M059J (cell line): ENCODE measurements around the gene ACLY. TPM values are rescaled to one million over a fixed set of nuclear protein-coding genes. Genes with fewer than 3 reads are reported as not detected.
"Not testable (repeated sequence)": the region's sequence is repeated elsewhere in the genome, so short reads cannot be mapped to it uniquely, and the experiment has no call there.

ENCODE experiments used
- DNase-seq: peaks from one replicate; pipeline ENCODE4 v3.0.0-alpha.2; 2012; ENCODE audit warnings: low read depth
- total RNA-seq: library from RNA; depleted of rRNA; stranded (reverse); fragments of >200 nt; shearing (Covaris generic); gene quantifications from 2 replicates; pipeline ENCODE4 v1.2.3, GENCODE V29; 2014

The ACLY gene
- total RNA-seq, 1 experiment from 2014 or later: 151 TPM

DNA sequence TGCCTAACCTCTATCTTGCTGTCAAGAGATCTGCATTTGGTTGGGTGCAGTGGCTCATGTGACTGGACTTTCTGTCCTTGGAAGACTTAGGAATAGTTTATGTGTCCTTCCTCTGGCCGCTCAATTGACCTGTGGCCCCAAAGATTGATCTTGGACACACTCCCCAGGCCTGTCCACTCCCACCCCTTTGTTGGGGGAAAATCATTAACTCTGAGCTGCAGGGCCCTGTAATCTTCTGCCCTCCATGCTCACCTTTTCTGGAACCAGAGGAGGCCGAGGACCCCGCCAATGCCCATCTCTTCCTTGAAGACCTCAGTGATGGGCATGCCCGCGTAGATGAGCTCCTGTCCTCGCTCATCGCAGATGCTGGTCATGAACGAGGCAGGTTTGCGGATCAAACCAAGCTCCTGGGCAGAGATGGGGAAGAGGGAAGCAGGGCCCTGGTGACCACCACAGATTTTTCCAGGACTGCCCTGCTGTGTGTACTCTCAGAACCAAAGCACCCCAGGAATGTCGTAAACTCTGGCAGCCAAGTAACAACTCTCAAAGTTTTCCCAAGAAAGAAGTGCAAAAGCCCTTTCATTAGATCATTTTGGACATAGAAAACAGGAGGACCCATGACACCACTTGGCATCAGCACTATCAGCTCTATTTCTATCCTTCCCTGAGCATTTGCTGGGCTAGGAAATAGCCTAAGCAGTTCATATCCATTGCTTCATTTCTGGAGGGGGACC is 45.0 kb downstream of the ACLY start:
- no peak for DNase-seq

DNA sequence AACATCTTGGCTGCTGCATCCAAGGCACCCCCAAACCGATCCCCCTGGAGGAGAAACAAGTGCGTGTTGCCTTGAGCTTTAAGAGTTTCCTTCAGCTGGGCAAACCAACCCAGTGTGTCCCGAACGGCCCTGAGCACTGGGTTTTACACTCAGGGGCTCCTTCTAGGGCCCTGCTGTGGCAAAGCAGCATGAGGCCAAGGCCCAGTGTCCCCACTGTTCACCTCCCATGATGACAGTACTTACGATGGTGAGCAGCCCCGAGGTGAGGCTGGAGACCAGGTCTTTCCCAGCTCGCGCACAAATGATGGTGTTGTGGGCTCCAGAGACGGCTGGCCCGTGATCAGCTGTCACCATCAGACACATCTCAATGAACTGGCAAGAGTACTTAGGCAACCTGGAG is 47.0 kb downstream of the ACLY start:
- no peak for DNase-seq

DNA sequence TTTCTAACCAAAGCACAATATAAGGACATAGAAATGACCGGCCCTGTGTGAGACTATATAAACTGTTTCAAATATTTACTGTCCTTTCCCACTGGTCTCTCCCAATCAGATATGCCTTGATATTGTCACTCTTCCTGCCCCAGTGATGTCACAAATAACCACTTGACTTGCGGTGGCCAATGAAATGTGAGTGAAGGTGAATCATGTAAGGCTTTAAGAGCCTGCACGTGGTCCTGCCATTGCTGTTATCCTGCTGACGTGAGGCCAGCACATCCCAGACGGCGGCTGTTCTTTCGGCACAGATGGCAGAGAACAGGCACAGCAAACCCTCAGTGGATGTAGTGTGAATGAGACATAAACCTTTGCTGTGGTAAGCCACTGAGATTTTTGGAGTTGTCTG is 48.1 kb downstream of the ACLY start:
- DNase-seq: no peak

DNA sequence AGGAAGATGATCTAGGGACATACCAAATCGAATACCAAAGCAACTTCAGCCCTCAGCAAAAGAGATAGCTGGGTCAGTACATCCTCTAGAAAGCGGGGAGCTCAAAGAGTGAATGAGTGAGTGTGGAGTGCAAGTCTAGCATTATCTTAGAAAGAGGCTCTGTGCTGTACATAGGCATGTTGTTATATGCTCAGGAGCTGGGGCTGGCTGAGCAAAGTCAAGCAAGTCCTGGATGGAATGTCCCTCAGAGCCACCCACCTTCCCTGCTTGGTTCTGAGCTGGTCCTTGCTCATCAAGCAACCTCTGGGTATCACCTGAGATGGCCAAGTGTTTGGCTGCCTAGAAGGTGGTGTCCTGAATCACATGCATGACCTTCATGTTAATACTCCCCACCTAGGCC is 48.7 kb downstream of the ACLY start:
- DNase-seq: no peak

DNA sequence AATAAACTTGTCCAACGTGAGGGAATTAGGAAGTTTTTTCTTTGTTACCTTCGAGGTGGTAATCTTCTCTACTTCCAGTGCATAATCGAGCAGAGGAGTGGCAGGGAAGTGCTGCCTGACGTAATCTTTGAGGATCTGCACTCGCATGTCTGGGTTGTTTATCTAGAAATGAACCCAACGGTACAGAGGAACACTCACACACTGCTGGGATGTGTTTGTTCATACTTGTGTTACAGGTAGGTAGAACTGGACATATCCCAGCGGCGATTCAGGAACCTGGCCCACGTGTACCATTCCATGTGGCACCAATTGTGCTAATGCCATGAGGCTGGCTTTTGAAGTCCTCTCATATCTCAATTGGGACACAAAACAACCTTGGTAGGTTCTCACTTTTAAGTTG is 49.3 kb downstream of the ACLY start:
- no peak for DNase-seq

DNA sequence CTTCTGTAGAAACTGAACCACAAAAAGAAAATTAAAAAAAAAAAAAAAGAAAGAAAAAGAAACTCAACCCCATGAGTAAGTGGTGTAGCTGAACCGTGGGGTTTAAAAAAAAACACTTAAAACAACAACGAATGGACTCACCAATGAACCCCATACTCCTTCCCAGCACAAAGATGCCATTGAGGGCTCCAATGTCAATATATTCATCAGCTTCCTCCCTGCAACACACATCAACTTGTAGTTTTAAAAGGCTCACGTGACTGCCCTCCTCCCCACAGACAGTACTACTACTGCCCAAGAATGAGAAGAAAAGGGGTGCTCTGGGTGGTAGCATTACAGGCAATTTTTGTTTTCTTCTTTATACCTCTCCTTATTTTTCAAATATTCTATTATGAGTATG is 50.2 kb downstream of the ACLY start:
- no peak for DNase-seq

DNA sequence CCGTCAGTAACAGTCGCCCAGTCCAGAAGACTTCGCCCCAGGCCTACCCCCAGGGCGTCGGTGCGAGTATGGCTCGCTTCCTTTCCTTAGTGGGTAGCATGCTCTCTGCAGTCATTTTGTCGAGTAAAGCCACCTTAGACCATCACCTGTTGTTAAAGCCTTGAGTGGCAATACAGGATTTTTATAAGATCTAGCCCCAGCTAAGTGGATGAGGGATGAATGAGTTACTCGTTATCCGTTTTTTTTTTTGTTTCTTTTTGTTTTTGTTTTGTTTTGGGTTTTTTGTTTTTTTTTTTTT is 53.2 kb downstream of the ACLY start:
- DNase-seq: no peak

DNA sequence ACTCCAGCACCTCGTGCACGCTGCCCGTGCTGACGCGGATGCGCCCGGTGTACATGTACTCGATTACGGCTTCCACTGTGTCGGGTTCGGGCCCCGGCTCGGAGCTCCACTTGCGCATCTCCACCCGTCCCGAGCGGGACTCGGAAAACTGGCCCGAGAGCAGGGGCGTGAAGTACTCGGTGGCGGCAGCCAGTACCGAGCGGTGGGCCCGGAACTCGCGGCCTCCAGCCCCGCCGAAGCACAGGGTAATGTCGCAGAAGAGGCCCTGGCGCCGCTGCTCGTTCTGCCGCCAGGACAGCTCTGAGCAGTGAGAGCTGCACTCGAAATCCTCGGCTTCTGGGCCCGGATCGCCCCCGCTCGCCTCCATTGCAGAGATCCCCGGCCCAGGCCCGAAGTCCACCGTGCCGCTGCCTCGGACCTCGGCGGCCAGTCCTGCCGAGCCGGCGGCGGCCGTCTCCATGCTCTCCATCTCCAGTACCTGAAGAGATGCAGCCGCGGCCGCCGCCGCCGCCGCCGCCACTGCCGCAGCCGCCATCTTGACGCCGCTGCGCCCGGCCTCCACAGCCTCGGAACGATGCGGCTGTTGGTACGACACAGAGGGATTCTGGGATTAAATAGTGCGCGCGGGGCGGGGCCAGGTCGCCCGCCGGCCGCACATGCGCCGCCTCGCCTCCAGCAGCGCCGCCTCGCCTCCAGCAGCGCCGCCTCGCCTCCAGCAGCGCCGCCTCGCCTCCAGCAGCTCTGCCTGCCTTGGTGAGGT is 53.7 kb downstream of the ACLY start, which contains the start of gene KLHL11:
TSS of gene KLHL11 (minus strand) at position 588 of the 760 bp plus-strand sequence. CDS start at position 535, 53 bp downstream.
- DNase-seq: peak; percentile 85

DNA sequence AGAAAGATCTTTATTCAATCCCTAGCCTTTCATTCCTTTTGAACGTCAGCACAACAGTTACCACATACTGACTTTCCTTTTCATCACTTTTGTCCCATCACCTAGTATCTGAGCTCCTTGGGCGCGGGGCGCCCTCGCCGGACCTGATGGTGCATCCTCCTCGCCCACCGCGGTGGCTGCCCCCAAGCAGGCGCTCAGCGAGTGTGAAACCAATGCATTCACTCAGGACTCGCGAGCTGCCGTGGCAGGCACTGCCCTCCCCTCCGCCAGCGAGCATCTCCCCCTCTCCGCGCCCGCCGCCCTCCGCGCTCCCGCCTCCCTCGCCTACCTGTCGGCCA is 54.3 kb downstream of the ACLY start:
- DNase-seq: no peak

DNA sequence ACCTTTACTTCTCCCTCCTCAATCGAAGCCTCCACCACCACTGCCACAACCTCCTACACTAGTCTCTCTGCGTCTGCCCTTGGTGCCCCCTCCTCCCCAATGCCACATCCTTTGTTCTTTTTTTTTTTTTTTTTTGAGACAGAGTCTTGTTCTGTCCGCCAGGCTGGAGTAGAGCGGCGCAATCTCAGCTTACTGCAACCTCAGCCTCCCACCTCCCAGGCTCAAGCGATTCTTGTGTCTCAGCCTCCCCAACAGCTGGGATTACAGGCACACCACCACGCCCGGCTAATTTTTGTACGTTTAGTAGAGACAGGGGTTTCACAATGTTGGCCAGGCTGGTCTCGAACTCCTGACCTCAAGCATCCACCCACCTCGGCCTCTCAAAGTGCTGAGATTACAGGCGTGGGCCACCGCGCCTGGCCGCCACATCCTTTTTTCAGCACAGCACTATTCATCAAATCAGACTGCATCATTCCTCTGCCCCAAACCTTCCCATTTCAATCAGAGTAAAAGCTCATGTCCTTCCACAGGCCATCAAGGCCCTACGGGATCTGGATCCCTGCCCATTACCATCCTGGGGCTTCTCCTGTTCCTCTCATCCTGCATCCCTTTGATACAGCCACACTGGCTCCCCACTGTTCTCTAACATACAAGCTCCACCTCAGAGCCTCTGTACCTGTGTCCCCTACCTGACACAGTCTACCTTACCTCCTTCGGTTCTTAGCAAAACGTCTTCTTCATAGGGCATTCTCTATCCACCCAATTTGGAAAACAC is 55.5 kb downstream of the ACLY start:
- DNase-seq: no peak

DNA sequence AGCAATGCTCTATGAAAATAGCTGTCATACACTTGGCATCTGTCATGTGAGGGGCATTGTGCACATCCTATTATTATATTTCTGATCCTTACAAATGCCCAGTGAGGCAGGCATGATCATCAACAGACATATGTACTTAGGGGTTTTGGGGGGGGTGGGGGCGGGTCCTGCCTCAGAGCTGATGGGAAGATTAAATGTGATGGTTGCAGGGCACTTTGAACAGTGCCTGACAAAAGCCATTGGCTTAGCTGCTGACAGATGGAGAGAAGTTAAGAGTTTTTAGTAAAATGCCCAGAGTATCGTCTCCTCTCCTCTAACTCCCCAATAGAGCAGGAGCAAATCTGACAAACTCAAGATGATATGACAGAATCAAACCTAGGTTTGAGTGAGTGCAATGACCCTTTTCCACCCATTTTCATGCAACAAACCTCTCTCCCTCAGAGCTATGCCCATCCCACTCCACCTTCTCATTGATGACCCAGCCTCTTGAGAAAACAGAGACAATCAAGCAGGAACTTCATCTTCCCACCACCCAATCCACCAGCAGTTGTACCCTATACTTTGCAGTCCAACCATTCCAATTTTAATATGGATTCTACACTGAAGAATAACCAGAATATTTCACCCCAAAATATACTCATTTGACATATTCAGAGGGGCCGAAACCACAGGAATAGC is 58.4 kb downstream of the ACLY start:
- no peak for DNase-seq

DNA sequence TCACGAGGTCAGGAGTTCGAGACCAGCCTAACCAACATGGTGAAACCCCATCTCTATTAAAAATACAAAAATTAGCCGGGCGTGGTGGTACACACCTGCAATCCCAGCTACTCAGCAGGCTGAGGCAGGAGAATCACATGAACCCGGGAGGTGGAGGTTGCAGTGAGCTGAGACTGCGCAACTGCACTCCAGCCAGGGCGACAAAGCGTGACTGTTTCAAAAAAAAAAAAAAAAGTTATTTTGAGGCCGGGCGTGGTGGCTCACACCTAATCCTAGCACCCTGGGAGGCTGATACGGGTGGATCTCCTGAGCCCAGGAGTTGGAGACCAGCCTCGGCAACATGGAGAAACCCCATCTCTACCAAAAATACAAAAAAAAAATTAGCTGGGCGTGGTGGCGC is 67.4 kb downstream of the ACLY start:
- not testable (repeated sequence) for DNase-seq

DNA sequence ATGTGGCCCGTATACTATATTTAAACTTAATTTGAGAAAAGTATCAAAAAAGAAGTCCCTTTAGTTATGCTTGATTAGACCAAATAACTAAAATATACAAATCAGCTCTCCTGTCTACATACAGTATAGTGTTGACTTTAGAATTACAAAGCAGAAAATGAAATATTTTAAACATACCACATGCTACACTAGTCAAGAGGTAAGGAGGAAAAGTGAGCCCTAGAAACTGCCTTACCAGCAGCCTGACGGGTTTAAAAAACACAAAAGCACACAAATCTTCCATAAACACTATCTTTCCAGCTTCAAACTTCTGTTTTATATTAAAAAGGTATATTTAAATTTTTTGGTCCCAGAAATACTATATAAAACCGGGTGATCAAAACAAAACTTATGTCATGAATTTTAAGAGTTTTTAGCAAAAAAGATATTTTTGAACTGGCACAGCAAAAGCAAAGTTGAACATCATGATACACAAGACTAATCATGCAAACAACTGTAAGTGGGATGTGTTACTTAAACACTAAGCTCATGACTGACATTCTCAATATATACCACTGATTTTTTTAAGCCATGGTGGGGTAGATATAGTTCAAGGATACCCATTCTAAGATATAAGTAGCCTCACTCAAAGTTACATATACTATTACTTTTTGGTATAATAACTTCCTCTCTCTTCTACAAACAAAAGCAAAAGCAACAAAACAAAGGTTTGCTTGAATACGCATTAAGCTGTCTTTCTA is 69.3 kb downstream of the ACLY start:
- no peak for DNase-seq

DNA sequence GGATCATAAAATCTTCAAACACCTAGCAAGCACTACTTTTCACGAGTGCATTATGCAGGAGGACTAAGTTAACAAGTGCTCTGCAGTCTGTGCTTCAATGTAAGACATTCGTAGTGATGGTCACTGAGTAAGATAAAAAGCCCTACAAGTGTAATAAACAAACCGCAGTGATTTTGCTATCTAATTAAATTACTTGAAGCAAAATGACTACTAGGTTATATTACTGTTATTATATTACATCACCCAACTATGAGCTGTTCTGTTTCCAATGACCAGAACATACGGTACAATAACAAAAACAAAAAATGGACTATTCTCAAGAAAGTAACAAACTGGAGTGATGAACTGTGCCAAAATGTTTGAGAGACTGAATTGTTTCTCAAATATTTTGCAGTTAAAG is 70.0 kb downstream of the ACLY start:
- DNase-seq: no peak

DNA sequence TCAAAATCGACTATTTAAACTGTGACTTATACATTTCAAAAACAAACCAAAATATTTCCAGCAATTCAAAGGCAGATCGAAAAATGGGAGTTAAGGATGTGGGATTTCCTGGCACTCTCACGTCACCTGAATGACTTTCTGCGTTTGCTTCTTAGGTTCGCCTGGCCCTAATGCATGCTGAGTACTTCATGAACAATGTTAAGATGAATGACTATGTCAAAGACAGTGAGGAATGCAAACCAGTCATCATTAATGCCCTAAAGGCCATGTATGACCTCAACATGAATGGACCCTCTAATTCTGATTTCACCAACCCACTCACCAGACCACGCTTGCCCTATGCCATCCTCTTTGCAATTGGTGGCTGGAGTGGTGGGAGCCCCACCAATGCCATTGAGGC is 73.8 kb downstream of the ACLY start:
- peak; percentile 66 for DNase-seq

DNA sequence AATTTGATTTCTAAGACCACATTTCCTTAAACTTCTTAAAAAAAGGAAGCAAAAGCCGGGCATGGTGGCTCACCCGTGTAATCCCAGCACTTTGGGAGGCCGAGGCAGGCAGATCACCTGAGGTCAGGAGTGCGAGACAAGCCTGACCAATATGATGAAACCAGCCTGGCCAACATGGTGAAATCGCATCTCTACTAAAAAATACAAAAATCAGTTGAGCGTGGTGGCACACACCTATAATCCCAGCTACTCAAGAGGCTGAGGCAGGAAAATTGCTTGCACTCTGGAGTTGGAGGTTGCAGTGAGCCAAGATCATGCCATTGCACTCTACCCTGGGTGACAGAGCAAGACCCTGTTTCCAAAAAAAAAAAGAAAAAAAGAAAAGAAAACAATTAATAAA is 78.0 kb downstream of the ACLY start:
- not testable (repeated sequence) for DNase-seq

DNA sequence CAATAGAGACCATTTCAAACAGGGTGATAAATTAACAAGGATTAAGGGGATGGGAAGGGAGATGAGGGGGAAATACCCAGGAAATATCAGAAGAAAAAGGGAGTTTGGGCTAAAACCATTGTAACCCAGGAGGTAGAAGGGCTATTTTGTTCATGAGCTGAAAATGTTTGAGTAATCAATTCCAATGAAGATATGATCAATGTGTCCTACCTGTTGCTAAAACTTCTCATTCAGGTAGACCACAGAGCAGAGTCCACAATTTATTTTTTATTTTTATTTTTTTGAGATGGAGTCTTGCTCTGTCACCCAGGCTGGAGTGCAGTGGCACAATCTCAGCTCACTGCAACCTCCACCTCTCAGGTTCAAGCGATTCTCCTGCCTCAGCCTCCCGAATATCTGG is 79.3 kb downstream of the ACLY start:
- DNase-seq: not testable (repeated sequence)

DNA sequence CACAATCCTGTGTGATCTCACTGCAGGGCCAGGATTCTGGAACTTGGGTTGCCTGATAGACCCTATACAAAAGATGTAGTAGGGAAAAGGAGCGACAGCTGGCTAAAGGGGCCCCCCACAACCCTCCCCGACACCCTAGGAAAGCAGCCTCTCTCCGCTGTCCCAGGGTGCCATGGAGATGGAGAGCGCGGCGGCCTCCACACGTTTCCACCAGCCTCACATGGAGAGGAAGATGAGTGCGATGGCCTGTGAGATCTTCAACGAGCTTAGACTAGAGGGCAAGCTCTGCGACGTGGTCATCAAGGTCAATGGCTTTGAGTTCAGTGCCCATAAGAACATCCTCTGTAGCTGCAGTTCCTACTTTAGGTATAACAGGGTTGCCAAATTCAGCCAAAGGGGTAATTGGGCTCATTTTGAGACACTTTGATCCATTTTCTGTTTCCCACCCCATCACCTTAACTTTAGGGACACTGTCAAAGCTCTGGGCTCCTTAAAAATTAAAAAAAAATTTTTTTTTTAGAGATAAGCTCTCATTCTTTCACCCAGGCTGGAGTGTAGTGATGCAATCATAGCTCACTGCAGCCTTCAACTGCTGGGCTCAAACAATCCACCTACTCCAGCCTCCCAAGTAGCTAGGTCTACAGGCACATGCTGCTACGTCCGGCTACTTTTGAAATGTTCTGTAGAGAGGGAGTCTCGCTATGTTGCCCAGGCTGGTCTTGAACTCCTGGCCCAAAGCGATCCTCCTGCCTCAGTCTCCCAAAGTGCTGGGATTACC is 80.8 kb downstream of the ACLY start, which contains the start of gene KLHL10:
TSS of gene KLHL10 (plus strand) at position 65 of the 778 bp plus-strand sequence. CDS start at position 173, 108 bp downstream.
- no peak for DNase-seq

DNA sequence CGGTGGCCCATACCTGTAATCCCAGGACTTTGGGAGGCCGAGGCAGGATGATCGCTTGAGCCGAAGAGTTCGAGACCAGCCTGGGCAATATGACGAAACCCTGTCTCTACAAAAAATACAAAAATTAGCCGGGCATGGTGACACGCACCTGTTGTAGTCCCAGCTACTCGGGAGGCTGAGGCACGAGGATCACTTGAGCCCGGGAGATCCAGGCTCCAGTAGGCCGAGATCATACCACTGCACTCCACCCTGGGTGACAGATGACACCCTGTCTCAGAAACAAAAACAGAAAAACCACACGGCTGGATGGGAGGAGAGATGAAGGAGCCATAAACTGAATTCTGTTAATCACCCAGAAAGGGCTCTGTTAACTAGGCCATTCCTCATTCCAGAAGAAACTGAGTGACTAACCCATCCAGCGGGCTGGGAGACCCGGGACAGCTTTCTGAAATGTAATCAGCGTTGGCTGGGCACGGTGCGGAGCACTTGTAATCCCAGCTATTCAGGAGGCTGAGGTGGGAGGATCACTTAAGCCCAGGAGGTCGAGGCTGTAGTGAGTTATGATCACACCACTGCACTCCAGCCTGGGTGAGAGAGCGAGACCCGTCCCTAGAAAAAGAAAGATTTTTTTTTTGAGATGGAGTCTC is 82.1 kb downstream of the ACLY start:
- peak; percentile 31 for DNase-seq
